ENCODE measurements around the gene MRO. TPM values are rescaled to one million over a fixed set of nuclear protein-coding genes. Genes with fewer than 3 reads are reported as not detected.
"Not testable (repeated sequence)": the region's sequence is repeated elsewhere in the genome, so short reads cannot be mapped to it uniquely, and the experiment has no call there.

The MRO gene
- total RNA-seq, 1 donor from 2014 or later, result not detected

GRCh38 chr18:50861617-50862016, 41.8 kb upstream of the MRO start:
- intact Hi-C loops (cut with DNase I), result no loop called here
- DNase-seq (ENCODE audit: extremely low spot score in 2 of 2), result no peak
- H3K27me3 ChIP-seq, result no peaks in the 10 kb centered on the region
- H3K36me3 ChIP-seq, result no peaks in the 10 kb centered on the region
- H3K27ac ChIP-seq, result no peak overlapping the region
- no peak overlapping the region for H3K4me3 ChIP-seq
- TF ChIP-seq POLR2AphosphoS5 (IDR thresholded peaks at IDR 0.05; ENCODE audit: insufficient read depth in 1 of 2, low read depth in 1 of 2) (no peak), POLR2A (IDR thresholded peaks at IDR 0.05) (no peak), CTCF (IDR thresholded peaks at IDR 0.05) (no peak)
- H3K4me1 ChIP-seq, result no peaks in the 10 kb centered on the region
- no peaks in the 10 kb centered on the region for H3K9me3 ChIP-seq

- Histone ChIP-seq H3K36me3 (no peaks in the 10 kb centered on the region), H3K4me3 (no peak overlapping the region), H3K27me3 (no peaks in the 10 kb centered on the region), H3K27ac (no peak overlapping the region), H3K9me3 (no peaks in the 10 kb centered on the region), H3K4me1 (no peaks in the 10 kb centered on the region)
- TF ChIP-seq CTCF (IDR thresholded peaks at IDR 0.05), result no peak
- no peak for TF ChIP-seq POLR2A (IDR thresholded peaks at IDR 0.05)
- no peak for TF ChIP-seq POLR2AphosphoS5 (IDR thresholded peaks at IDR 0.05; ENCODE audit: insufficient read depth in 1 of 2, low read depth in 1 of 2)
- no peak for DNase-seq (ENCODE audit: extremely low spot score in 2 of 2)
- intact Hi-C loops (cut with DNase I), result no loop called here
Measured at GRCh38 chr18:50859793-50860555, 40.2 kb upstream of the MRO start.

- no peaks in the 10 kb centered on the region for H3K4me1 ChIP-seq
- no peaks in the 10 kb centered on the region for H3K9me3 ChIP-seq
- intact Hi-C loops (cut with DNase I), result no loop called here
- no peak overlapping the region for H3K27ac ChIP-seq
- DNase-seq (ENCODE audit: extremely low spot score in 2 of 2), result no peak
- no peak overlapping the region for H3K4me3 ChIP-seq
- TF ChIP-seq POLR2AphosphoS5 (IDR thresholded peaks at IDR 0.05; ENCODE audit: insufficient read depth in 1 of 2, low read depth in 1 of 2) (no peak), CTCF (IDR thresholded peaks at IDR 0.05) (no peak), POLR2A (IDR thresholded peaks at IDR 0.05) (no peak)
- no peaks in the 10 kb centered on the region for H3K27me3 ChIP-seq
- H3K36me3 ChIP-seq, result no peaks in the 10 kb centered on the region
Measured at GRCh38 chr18:50857694-50858093, 37.9 kb upstream of the MRO start.

- H3K4me3 ChIP-seq; H3K4me1 ChIP-seq; intact Hi-C loops (cut with DNase I); H3K36me3 ChIP-seq; H3K27me3 ChIP-seq; H3K9me3 ChIP-seq; DNase-seq (ENCODE audit: extremely low spot score in 2 of 2): not testable (repeated sequence)
- H3K27ac ChIP-seq, result peak overlapping the region; percentile 23
Measured at GRCh38 chr18:50857166-50857565, 37.4 kb upstream of the MRO start.

GRCh38 chr18:50855976-50856757, 36.4 kb upstream of the MRO start:
- no peak overlapping the region for H3K4me3 ChIP-seq
- TF ChIP-seq CTCF (IDR thresholded peaks at IDR 0.05) (no peak), POLR2A (IDR thresholded peaks at IDR 0.05) (no peak), POLR2AphosphoS5 (IDR thresholded peaks at IDR 0.05; ENCODE audit: insufficient read depth in 1 of 2, low read depth in 1 of 2) (no peak)
- H3K27me3 ChIP-seq, result no peaks in the 10 kb centered on the region
- H3K4me1 ChIP-seq, result no peaks in the 10 kb centered on the region
- peak overlapping the region; percentile 23 for H3K27ac ChIP-seq
- no peak for DNase-seq (ENCODE audit: extremely low spot score in 2 of 2)
- intact Hi-C loops (cut with DNase I), result no loop called here
- no peaks in the 10 kb centered on the region for H3K9me3 ChIP-seq
- no peaks in the 10 kb centered on the region for H3K36me3 ChIP-seq
